Dendritic cell treated with granulocyte-macrophage colony-stimulating factor and Interleukin-4, amounts not matched to agents 40 ng/mL and 50 ng/mL, for 4 days (primary cell): ENCODE measurements around the gene ADGRL3.
"Not testable (repeated sequence)": the region's sequence is repeated elsewhere in the genome, so short reads cannot be mapped to it uniquely, and the experiment has no call there.

Experiments
- H3K27ac Mint-ChIP-seq: one replicate; pipeline ENCODE4 v1.8.0; 2022; ENCODE audit warnings: mild to moderate bottlenecking, mixed read lengths
- H3K27me3 Mint-ChIP-seq: one replicate; pipeline ENCODE4 v1.8.0; 2022; ENCODE audit warnings: mild to moderate bottlenecking, mixed read lengths
- H3K36me3 Mint-ChIP-seq: one replicate; pipeline ENCODE4 v1.8.0; 2022; ENCODE audit warnings: low read depth, mixed read lengths
- H3K4me1 Mint-ChIP-seq: one replicate; pipeline ENCODE4 v1.8.0; 2022; ENCODE audit warnings: low read depth, mixed read lengths
- H3K4me3 Mint-ChIP-seq: one replicate; pipeline ENCODE4 v1.8.0; 2022; ENCODE audit warnings: mild to moderate bottlenecking, moderate library complexity, mixed read lengths
- H3K9me3 Mint-ChIP-seq: one replicate; pipeline ENCODE4 v1.8.0; 2022; ENCODE audit warnings: mixed read lengths
- intact Hi-C: fragments of 100-400 bp; cut with micrococcal nuclease; formaldehyde crosslinking; loops from one replicate; pipeline ENCODE4 v1.15.0; 2022

ADGRL3 gene

DNA sequence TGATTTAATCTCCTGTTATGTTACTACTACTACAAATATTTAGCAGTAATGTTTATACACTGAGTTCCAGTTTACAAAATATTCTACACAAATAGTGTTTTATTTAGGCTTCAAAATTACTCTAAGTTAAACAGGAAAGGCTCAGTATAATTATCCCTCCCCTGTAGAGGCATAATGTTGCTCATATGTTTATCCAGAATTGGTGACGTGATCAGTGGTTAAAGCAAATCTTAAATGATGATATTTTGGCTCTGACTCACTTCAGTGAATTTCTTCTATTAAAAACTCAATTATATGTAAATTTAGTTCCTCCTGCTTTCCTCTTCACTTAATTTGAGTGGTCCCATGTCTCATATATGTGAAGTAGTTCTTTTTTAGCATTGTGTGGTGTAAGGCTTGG lies 438.5 kb downstream of the ADGRL3 start:
- H3K9me3 Mint-ChIP-seq = no peaks in the 10 kb centered on the region
- no peak overlapping the region for H3K4me3 Mint-ChIP-seq
- H3K4me1 Mint-ChIP-seq = no peaks in the 10 kb centered on the region
- peaks cover 2% of the 10 kb centered on the region for H3K27me3 Mint-ChIP-seq
- intact Hi-C loops = no loop called here
- H3K36me3 Mint-ChIP-seq = no peaks in the 10 kb centered on the region
- no peak overlapping the region for H3K27ac Mint-ChIP-seq

DNA sequence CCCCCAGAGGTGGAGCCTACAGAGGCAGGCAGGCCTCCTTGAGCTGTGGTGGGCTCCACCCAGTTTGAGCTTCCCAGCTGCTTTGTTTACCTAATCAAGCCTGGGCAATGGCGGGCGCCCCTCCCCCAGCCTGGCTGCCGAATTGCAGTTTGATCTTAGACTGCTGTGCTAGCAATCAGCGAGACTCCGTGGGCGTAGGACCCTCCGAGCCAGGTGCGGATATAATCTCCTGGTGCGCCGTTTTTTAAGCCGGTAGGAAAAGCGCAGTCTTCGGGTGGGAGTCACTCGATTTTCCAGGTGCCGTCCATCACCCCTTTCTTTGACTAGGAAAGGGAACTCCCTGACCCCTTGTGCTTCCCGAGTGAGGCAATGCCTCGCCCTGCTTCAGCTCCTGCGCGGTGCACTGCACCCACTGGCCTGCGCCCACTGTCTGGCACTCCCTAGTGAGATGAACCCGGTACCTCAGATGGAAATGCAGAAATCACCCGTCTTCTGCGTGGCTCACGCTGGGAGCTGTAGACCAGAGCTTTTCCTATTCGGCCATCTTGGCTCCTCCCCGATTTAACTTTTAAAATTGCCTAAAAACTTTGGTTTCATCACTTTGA lies 446.7 kb downstream of the ADGRL3 start:
- H3K27me3 Mint-ChIP-seq, H3K4me3 Mint-ChIP-seq, H3K36me3 Mint-ChIP-seq, H3K4me1 Mint-ChIP-seq, H3K27ac Mint-ChIP-seq, intact Hi-C loops: not testable (repeated sequence)
- H3K9me3 Mint-ChIP-seq = peaks cover 19% of the 10 kb centered on the region

DNA sequence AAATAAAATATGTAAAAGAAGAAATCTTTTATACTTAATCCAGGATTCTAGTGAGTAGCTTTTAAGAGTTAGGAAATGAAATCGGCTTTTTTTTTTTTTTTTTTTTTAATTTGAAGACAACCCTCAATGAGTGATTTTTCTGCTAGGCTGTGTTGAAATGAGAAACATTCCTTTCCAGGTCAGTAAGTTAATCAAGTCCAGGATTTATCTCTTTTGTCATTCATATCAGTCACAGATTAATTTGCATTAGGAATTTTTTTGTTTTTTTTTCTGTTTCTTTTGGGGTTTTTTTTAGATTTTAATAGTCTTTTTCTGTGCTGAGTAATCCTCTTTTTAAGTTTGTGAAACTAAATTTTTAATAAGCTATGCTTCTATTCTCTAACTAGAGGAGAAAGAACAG lies 448.1 kb downstream of the ADGRL3 start:
- Mint-ChIP-seq H3K36me3 (no peaks in the 10 kb centered on the region), H3K4me1 (no peaks in the 10 kb centered on the region), H3K4me3 (no peak overlapping the region), H3K27ac (no peak overlapping the region), H3K27me3 (no peaks in the 10 kb centered on the region), H3K9me3 (peaks cover 19% of the 10 kb centered on the region)
- intact Hi-C loops = no loop called here

DNA sequence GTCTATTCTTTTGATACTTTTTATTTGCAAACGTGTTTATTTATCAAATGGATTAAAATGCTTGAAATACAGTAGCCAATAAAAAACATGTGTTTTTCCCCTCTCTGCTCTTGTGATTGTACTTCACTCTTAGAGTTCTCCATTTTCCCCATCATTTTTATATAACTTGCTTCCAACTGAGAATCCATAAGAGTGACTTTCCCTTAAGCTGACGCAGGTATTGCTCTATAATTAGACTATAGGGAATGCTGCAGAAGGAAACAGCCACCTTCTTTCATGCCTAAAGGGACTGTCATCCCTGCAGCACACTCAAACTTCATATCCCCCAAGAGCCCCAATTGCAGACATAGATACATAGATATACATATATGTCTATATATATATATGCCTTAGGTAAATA lies 456.9 kb downstream of the ADGRL3 start:
- H3K4me1 Mint-ChIP-seq = no peaks in the 10 kb centered on the region
- no peak overlapping the region for H3K4me3 Mint-ChIP-seq
- H3K27ac Mint-ChIP-seq = no peak overlapping the region
- no peaks in the 10 kb centered on the region for H3K9me3 Mint-ChIP-seq
- H3K27me3 Mint-ChIP-seq = peaks cover 1% of the 10 kb centered on the region
- intact Hi-C loops = no loop called here
- H3K36me3 Mint-ChIP-seq = no peaks in the 10 kb centered on the region

DNA sequence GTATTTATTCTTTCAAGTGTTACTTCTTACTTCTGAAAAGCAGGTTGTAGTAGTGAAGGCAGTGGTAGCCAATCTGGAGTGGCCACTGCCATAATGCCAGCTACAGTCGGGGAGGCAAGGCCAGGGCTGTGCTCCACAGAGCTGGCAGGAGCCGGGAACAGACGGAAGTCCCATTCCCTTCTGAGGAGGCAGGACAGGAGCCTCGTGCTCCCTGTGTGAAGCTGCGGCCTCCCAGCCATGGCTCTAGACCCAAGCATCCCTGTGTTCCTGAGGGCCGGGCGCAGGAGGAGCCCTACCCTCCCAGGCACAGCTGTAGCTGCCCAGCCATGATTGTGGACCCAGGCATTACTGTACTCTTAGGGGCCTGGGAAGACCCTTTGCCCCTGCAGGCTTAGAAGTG lies 461.8 kb downstream of the ADGRL3 start:
- no peak overlapping the region for H3K27ac Mint-ChIP-seq
- no peaks in the 10 kb centered on the region for H3K27me3 Mint-ChIP-seq
- H3K36me3 Mint-ChIP-seq = no peaks in the 10 kb centered on the region
- no peaks in the 10 kb centered on the region for H3K4me1 Mint-ChIP-seq
- no peaks in the 10 kb centered on the region for H3K9me3 Mint-ChIP-seq
- H3K4me3 Mint-ChIP-seq = no peak overlapping the region
- intact Hi-C loops = no loop called here

DNA sequence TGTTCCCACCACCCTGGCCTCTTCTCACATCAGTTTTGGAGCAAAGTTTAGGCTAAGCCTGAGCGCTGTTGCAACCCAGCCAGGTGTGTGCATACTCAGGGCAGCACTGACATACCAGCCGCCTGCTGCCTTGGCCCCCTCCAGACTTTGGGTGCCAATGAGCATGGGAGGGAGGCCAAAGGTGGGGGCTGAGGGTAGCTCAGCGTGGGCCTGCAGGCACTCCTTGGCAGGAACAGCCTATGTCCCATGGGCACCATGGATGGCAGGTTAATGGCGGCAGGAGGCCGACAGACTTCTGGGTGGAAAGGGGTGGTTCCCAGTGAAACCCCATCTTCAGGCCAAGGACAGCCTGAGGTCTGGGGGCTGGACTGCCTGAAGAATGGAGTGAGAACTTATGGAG lies 462.2 kb downstream of the ADGRL3 start:
- Mint-ChIP-seq H3K36me3 (no peaks in the 10 kb centered on the region), H3K4me3 (no peak overlapping the region), H3K27ac (no peak overlapping the region), H3K4me1 (no peaks in the 10 kb centered on the region), H3K9me3 (no peaks in the 10 kb centered on the region), H3K27me3 (no peaks in the 10 kb centered on the region)
- intact Hi-C loops = no loop called here

DNA sequence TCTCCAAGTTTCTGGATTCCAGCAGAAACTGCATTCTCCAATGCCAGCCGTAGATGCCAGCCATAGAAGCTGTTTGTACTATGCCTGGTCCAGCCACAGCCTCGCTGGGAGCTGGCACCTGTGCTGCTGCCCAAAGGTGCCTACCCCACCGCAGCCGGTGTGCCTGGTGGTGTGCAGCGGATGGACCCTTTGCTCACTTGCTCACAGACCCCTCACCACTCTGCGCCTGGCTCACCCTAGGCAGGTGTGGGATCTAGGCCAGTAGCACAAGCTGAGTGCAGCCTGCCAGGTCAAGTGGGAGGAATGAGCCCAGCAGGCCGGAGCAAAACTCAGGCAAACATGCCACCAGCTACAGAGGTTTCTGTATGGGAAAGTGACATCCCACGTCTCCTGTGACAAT lies 463.2 kb downstream of the ADGRL3 start:
- no peak overlapping the region for H3K4me3 Mint-ChIP-seq
- H3K9me3 Mint-ChIP-seq = no peaks in the 10 kb centered on the region
- no peaks in the 10 kb centered on the region for H3K4me1 Mint-ChIP-seq
- intact Hi-C loops = no loop called here
- no peaks in the 10 kb centered on the region for H3K36me3 Mint-ChIP-seq
- H3K27ac Mint-ChIP-seq = no peak overlapping the region
- no peaks in the 10 kb centered on the region for H3K27me3 Mint-ChIP-seq

DNA sequence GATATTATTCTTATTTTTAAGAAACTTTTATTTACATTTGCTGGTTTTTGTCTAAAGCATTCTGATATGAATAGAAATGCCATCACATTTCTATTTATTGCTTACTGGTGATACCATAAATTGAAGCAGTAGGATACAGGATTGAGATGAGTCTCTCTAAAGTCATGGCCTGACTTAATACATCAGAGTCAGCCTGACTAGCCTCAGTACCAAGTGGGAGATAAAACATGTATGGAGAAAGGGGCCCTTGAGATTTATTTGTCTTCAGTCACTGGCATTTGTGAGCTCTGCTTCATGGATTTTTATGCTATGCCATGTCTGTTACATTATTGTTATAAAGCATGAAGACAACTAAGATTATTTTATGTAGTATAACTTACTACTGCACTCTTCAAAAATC lies 465.5 kb downstream of the ADGRL3 start:
- H3K27ac Mint-ChIP-seq = no peak overlapping the region
- no peaks in the 10 kb centered on the region for H3K27me3 Mint-ChIP-seq
- no peaks in the 10 kb centered on the region for H3K36me3 Mint-ChIP-seq
- H3K4me1 Mint-ChIP-seq = no peaks in the 10 kb centered on the region
- H3K9me3 Mint-ChIP-seq = no peaks in the 10 kb centered on the region
- no peak overlapping the region for H3K4me3 Mint-ChIP-seq
- intact Hi-C loops = no loop called here

DNA sequence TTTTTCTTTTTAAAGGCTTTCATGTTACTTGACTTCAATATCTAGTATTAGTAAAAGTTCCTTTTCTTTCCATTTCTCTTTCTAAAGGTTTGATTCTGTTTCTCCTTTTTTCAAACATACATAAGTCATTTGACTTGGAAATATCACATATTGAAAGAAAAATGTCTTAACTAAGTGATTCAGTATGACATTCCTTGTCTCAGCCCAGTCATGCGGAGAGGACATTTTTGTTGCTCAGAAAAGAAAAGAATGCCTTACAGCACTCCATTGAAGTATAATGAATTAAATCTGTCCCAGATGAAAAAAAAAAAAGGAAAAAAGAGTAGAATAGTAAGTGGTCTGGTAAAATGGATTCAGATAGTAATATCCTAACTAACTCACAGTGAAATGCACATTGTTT lies 466.1 kb downstream of the ADGRL3 start:
- intact Hi-C loops = no loop called here
- no peaks in the 10 kb centered on the region for H3K36me3 Mint-ChIP-seq
- H3K4me3 Mint-ChIP-seq = no peak overlapping the region
- H3K4me1 Mint-ChIP-seq = no peaks in the 10 kb centered on the region
- H3K27ac Mint-ChIP-seq = no peak overlapping the region
- H3K9me3 Mint-ChIP-seq = no peaks in the 10 kb centered on the region
- no peaks in the 10 kb centered on the region for H3K27me3 Mint-ChIP-seq

DNA sequence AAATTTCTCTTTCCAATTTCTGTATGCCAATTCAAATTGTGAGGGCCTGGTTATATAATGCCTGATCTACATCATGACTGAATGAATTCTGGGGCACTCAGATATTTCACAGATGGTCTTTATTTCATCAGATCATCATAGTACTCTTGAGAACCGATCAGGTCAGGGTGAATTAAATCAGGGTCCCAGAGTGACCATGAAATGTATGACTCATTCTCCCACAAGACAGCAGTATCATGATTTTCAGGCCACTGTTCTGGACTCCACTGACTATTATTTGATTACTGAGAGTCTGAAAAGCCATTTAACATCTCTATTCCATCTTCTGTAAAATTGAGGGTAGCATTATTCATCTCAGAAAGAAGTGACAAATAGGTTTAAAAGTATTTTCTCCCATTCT lies 471.5 kb downstream of the ADGRL3 start:
- Mint-ChIP-seq H3K27me3 (no peaks in the 10 kb centered on the region), H3K36me3 (no peaks in the 10 kb centered on the region), H3K27ac (no peak overlapping the region), H3K4me1 (no peaks in the 10 kb centered on the region), H3K9me3 (no peaks in the 10 kb centered on the region), H3K4me3 (no peak overlapping the region)
- intact Hi-C loops = no loop called here

DNA sequence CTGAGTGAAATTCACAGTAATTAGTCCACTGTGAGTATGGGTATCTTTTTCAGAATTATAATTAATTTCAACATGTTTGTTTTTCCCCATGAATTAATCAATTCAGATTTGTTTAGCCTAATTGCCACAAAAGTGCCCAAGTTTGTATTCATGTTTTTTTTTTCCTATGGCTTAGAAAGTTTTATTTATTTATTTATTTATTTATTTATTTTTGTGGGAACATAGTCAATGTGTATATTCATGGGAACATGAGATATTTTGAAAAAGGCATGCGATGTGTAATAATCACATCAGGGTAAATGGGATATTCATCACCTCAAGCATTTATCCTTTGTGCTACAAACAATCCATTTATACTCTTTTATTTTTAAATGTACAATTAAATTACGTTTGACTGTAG lies 475.3 kb downstream of the ADGRL3 start:
- Mint-ChIP-seq H3K36me3 (no peaks in the 10 kb centered on the region), H3K9me3 (no peaks in the 10 kb centered on the region), H3K4me3 (no peak overlapping the region), H3K4me1 (no peaks in the 10 kb centered on the region), H3K27me3 (no peaks in the 10 kb centered on the region), H3K27ac (no peak overlapping the region)
- intact Hi-C loops = no loop called here

DNA sequence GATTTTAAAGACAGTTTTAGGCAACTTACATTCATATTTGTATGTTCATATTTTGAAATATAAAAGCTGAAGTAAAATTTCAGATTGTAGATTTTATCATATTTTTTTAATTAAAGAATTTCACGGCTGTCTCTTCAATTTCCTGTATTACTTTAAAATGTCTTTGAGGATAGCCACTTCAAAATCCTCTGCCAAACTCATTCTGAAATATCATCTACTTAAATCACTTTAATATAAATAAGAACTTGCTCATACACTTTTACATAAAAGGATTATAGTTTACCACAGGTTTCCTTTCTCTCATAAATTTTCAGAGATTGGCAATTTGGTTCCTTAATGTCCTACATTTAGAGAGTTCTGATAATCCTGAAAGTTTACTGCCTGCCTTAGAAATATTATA lies 478.2 kb downstream of the ADGRL3 start:
- no peaks in the 10 kb centered on the region for H3K36me3 Mint-ChIP-seq
- no peaks in the 10 kb centered on the region for H3K9me3 Mint-ChIP-seq
- H3K4me3 Mint-ChIP-seq = no peak overlapping the region
- no peak overlapping the region for H3K27ac Mint-ChIP-seq
- H3K4me1 Mint-ChIP-seq = no peaks in the 10 kb centered on the region
- intact Hi-C loops = no loop called here
- H3K27me3 Mint-ChIP-seq = no peaks in the 10 kb centered on the region

DNA sequence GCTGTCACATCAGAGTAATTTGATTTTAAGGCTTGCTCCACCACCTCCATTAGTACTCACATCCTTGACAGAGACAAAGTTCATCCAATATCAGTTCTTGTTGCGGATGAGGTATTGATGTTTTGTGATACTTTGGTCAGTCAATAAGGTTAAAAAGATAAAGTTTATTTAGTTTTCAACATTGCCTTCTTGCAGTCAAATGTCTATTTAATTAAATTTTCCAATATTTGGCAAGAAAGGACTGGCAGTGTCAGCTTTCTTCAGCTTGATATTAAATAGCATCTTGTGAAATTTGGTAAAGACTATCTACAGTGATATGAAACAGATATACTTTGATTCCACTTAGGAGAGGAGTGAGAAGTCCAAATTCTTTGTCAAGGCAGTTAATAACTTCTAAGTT lies 493.4 kb downstream of the ADGRL3 start:
- intact Hi-C loops = no loop called here
- H3K4me1 Mint-ChIP-seq = no peaks in the 10 kb centered on the region
- H3K4me3 Mint-ChIP-seq = no peak overlapping the region

DNA sequence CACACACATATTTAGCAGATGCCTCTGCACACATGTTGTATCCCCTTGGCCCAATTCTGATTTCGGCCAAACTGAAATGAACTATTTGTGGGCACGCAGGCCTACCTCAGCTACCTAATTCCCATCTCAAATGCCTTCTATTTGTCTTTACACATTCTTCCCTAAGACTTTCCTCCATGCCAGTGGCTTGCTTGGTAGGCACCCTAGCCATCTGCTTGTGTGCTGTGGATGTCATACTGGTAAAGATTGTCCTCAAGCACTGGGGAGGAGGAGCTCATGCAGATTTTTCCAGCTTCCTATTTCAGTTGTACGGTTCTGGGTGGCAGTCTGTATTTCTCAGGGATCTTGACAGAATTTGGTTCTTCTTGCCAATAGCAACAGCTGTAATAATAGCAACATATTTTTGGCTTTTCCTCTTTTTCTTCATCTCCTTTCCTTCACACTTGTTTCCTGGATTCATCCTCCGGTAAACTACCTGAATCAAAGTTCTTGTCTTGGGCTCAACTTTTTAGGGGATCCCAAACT lies 514.3 kb downstream of the ADGRL3 start:
- H3K27ac Mint-ChIP-seq = no peak overlapping the region
- no peak overlapping the region for H3K4me3 Mint-ChIP-seq
- no peaks in the 10 kb centered on the region for H3K4me1 Mint-ChIP-seq
- H3K9me3 Mint-ChIP-seq = no peaks in the 10 kb centered on the region
- no peaks in the 10 kb centered on the region for H3K36me3 Mint-ChIP-seq
- intact Hi-C loops = no loop called here
- H3K27me3 Mint-ChIP-seq = no peaks in the 10 kb centered on the region

More for the DNA sequence above, 493.4 kb downstream of the ADGRL3 start:
- Mint-ChIP-seq H3K27me3 (peaks cover 6% of the 10 kb centered on the region), H3K36me3 (no peaks in the 10 kb centered on the region), H3K27ac (no peak overlapping the region), H3K9me3 (no peaks in the 10 kb centered on the region)

DNA sequence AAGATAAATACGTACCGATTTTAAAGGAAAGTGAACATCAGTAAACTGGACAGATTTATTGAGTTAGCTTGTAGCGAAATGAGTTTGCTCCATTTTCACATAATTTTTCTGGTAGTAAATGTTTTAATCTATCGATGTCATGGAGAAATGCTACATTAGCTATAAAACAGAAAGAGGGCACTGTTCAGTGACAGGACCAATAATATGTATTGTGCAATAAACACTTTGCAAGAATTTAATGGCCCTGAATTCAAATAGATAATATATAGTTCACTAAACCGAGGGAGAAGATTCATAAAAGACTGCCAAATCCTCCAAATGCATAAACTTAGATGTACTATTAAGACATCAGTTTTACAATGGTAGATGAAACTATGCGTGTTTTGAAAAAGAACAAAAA lies 516.3 kb downstream of the ADGRL3 start:
- Mint-ChIP-seq H3K4me1 (no peaks in the 10 kb centered on the region), H3K27ac (no peak overlapping the region), H3K36me3 (no peaks in the 10 kb centered on the region), H3K27me3 (no peaks in the 10 kb centered on the region), H3K4me3 (no peak overlapping the region), H3K9me3 (no peaks in the 10 kb centered on the region)
- intact Hi-C loops = no loop called here
